Iris pigment epithelial cell (primary cell): Measurements from ENCODE around the gene C10orf62.
"Not testable (repeated sequence)": the region's sequence is repeated elsewhere in the genome, so short reads cannot be mapped to it uniquely, and the experiment has no call there.

ENCODE experiments used
- DNase-seq: peaks from one replicate; pipeline ENCODE4 v3.0.0-alpha.2; 2011; ENCODE audit warnings: low read depth

The C10orf62 gene

GRCh38 chr10:97629289-97629688 is 39.8 kb downstream of the C10orf62 start:
- DNase-seq, result no peak

- DNase-seq, result peak; percentile 16
Measured at GRCh38 chr10:97631098-97631497, 41.6 kb downstream of the C10orf62 start.

- peak; percentile 89 for DNase-seq
Measured at GRCh38 chr10:97632949-97633884, 43.7 kb downstream of the C10orf62 start, which contains the start of gene MORN4. TSS of gene MORN4 (minus strand) at chr10:97633500. CDS start at chr10:97619653, 13,847 bp downstream.

GRCh38 chr10:97633921-97634320 is 44.4 kb downstream of the C10orf62 start:
- DNase-seq, result no peak

- no peak for DNase-seq
Measured at GRCh38 chr10:97635577-97635976, 46.1 kb downstream of the C10orf62 start.

- not testable (repeated sequence) for DNase-seq
Measured at GRCh38 chr10:97639090-97639489, 49.6 kb downstream of the C10orf62 start.

- DNase-seq, result peak; percentile 100
Measured at GRCh38 chr10:97640174-97640867, 50.8 kb downstream of the C10orf62 start, which contains the start of gene PI4K2A. TSS of gene PI4K2A (plus strand) at chr10:97640671. CDS start at chr10:97640743, 72 bp downstream.
